RWPE2 (cell line): ENCODE data around the gene RFX6.

Experiments
- ATAC-seq: fragments of 200-7000 bp; cut with Tn5 transposase; 3 replicates; pipeline ENCODE4 v1.9.1; 2021; ENCODE audit warnings: low read depth
- DNase-seq: peaks from one replicate; pipeline ENCODE4 v3.0.0-alpha.2; 2020; ENCODE audit warnings: low spot score
- H3K27ac ChIP-seq: fragments of 450-650 bp; 2 replicates; pipeline ENCODE4 v1.5.1; 2017; ENCODE audit warnings: mild to moderate bottlenecking; ENCODE audit not compliant: poor library complexity, severe bottlenecking
- H3K27me3 ChIP-seq: fragments of 250-450 bp; sonication (Bioruptor Pico); 2 replicates; pipeline ENCODE4 v1.5.1; 2021; ENCODE audit warnings: mild to moderate bottlenecking, moderate library complexity; ENCODE audit not compliant: insufficient read depth, poor library complexity, severe bottlenecking
- H3K36me3 ChIP-seq: fragments of 250-450 bp; sonication (Bioruptor Pico); 2 replicates; pipeline ENCODE4 v1.5.1; 2020; ENCODE audit warnings: low read depth, mild to moderate bottlenecking, moderate library complexity
- H3K4me1 ChIP-seq: fragments of 250-450 bp; sonication (Bioruptor Pico); 2 replicates; pipeline ENCODE4 v1.5.1; 2021; ENCODE audit warnings: mild to moderate bottlenecking, moderate library complexity; ENCODE audit not compliant: insufficient read depth, poor library complexity, severe bottlenecking
- H3K4me3 ChIP-seq: fragments of 250-450 bp; sonication (Bioruptor Pico); 2 replicates; pipeline ENCODE4 v1.5.1; 2021; ENCODE audit warnings: mild to moderate bottlenecking, moderate library complexity; ENCODE audit not compliant: severe bottlenecking
- H3K9me3 ChIP-seq: fragments of 250-450 bp; sonication (Bioruptor Pico); 2 replicates; pipeline ENCODE4 v1.5.1; 2021; ENCODE audit warnings: mild to moderate bottlenecking, moderate library complexity; ENCODE audit not compliant: severe bottlenecking
- CTCF ChIP-seq: fragments of 450-650 bp; IDR thresholded peaks from one replicate; pipeline ENCODE4 v1.5.1; 2017; ENCODE audit warnings: mild to moderate bottlenecking, moderate library complexity; ENCODE audit not compliant: poor library complexity, severe bottlenecking

Gene RFX6

DNA sequence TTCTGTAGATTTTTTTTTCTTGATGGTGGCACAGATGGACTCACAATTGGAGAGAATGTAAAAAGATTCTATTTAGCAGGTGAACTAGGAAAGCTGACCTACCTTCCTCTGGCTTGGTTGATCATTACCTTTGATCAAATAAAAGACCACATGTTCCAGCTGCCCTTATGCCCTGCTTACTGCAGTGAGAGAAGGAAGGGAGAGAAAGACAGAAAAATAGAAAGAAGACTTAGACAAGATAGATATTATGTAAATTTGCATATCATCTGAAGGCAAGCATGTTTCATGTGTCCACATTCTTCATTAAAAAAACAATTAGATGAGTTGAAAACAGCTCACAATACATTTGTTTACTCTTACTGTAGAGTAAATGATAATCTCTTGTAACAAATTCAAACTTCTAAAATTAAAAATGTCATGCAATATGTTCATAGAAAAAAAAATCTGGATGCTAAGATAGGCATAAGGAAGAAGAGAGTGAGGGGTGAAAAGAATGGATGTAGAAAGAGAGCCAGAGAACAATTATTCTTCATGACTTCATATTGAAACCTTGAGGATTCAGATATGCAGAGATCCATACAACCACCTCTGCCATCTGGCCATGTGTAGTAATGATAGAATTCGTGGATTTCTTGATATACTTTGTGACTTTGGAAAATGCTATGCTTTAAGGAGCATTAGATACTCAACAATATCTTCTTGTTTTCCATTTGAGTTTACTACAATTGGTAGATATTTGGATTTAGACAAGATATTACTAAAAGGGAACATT, 71.7 kb downstream of the RFX6 start:
- no peak for TF ChIP-seq CTCF
- Histone ChIP-seq H3K4me3 (no peak overlapping the region), H3K4me1 (no peaks in the 10 kb centered on the region), H3K27ac (no peak overlapping the region), H3K27me3 (peaks cover 11% of the 10 kb centered on the region), H3K36me3 (no peaks in the 10 kb centered on the region), H3K9me3 (no peaks in the 10 kb centered on the region)
- DNase-seq, result no peak
- ATAC-seq, result no peak

DNA sequence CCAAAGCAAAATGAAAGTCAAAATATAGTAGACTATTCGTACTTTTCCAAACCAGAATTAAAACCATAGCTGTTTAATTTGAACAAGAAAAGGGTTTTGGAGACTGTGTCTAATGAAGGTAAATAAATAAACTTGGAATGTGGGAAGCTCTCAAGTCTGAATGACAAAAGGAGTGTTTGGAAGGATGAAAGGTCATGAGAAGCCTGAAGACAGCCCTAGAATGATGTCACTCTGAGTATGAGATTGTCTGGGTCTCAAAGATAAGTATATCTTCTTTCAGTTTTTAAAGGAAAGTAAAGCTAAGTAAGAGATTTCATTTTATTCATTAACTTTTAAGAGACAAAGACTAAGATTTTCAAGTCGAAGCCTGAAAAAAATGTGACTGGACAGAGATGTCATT, 72.9 kb downstream of the RFX6 start:
- H3K27ac ChIP-seq, result no peak overlapping the region
- no peaks in the 10 kb centered on the region for H3K4me1 ChIP-seq
- no peaks in the 10 kb centered on the region for H3K9me3 ChIP-seq
- ATAC-seq (no peak), DNase-seq (no peak)
- H3K36me3 ChIP-seq, result no peaks in the 10 kb centered on the region
- TF ChIP-seq CTCF, result no peak
- H3K4me3 ChIP-seq, result no peak overlapping the region
- H3K27me3 ChIP-seq, result peaks cover 11% of the 10 kb centered on the region

- TF ChIP-seq CTCF, result no peak
- H3K27me3 ChIP-seq, result peaks cover 5% of the 10 kb centered on the region
- H3K27ac ChIP-seq, result no peak overlapping the region
- H3K9me3 ChIP-seq, result no peaks in the 10 kb centered on the region
- ATAC-seq (no peak), DNase-seq (no peak)
- H3K36me3 ChIP-seq, result no peaks in the 10 kb centered on the region
- no peaks in the 10 kb centered on the region for H3K4me1 ChIP-seq
- no peak overlapping the region for H3K4me3 ChIP-seq
Observed at GRCh38 chr6:116954335-116954734, 77.3 kb downstream of the RFX6 start.

DNA sequence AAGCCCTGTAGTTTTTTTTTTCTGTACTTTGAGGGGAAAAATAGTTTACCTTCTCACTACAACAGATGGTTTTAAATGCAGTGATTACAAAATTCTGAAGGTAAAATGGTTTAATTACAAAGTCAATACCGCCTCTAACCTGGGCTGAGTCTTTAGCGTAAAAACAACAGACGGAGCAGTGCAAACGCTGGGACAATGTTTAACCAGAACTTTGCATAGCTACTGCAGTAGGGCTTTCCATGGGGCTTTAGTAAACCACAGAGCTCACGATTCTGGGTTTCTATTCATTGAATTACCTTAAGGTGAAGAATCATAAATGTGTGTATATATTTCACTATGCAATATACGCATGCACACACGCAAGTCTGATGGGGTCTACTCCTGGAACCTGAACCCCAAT, 77.9 kb downstream of the RFX6 start:
- no peak for TF ChIP-seq CTCF
- no peaks in the 10 kb centered on the region for H3K36me3 ChIP-seq
- no peaks in the 10 kb centered on the region for H3K4me1 ChIP-seq
- H3K4me3 ChIP-seq, result no peak overlapping the region
- H3K9me3 ChIP-seq, result no peaks in the 10 kb centered on the region
- peaks cover 6% of the 10 kb centered on the region for H3K27me3 ChIP-seq
- no peak overlapping the region for H3K27ac ChIP-seq
- no peak for DNase-seq
- ATAC-seq, result no peak

DNA sequence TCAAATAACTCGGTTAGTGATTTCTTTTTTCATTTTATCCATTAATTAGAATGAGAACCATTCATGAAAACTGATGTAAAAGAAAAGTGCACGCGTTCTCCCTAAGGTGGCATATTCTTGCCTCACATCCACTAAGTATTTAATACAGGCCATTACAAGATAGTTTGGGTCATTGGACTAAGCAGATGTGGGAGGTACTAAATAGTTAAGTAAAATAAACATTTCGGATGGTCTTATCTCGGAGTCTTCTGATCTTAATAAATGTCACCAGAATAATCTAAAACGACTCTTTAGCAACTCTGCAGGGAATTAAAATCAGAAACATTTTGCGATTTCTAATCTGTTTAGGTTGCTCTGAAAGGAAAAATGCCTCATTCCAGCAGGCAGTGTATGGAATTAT, 78.7 kb downstream of the RFX6 start:
- no peaks in the 10 kb centered on the region for H3K9me3 ChIP-seq
- no peak overlapping the region for H3K4me3 ChIP-seq
- no peak overlapping the region for H3K27ac ChIP-seq
- no peak for DNase-seq
- no peak for ATAC-seq
- H3K27me3 ChIP-seq, result peaks cover 4% of the 10 kb centered on the region
- no peaks in the 10 kb centered on the region for H3K4me1 ChIP-seq
- H3K36me3 ChIP-seq, result no peaks in the 10 kb centered on the region
- TF ChIP-seq CTCF, result no peak
